Measurements from ENCODE around the gene ABCA3. TPM values are rescaled to one million over a fixed set of nuclear protein-coding genes. Genes with fewer than 3 reads are reported as not detected.

ABCA3 gene
- total RNA-seq, 1 donor from 2014 or later, result 3.1 TPM

- Mint-ChIP-seq H3K27me3 (no peaks in the 10 kb centered on the region), H3K36me3 (ENCODE audit: low read depth) (no peaks in the 10 kb centered on the region), H3K27ac (no peak overlapping the region), H3K4me1 (no peaks in the 10 kb centered on the region), H3K4me3 (no peak overlapping the region), H3K9me3 (no peaks in the 10 kb centered on the region)
- TF ChIP-seq CTCF (IDR thresholded peaks at IDR 0.05), result no peak
- CTCF ChIA-PET, result no interaction called here
- POLR2A ChIA-PET, result no interaction called here
- intact Hi-C loops (cut with micrococcal nuclease), result no loop called here
- DNase-seq (no peak), ATAC-seq (ENCODE audit: low read depth) (no peak)
Observed at GRCh38 chr16:2285731-2286191, 54.8 kb downstream of the ABCA3 start.

- Mint-ChIP-seq H3K27ac (no peak overlapping the region), H3K27me3 (no peaks in the 10 kb centered on the region), H3K36me3 (ENCODE audit: low read depth) (no peaks in the 10 kb centered on the region), H3K4me3 (no peak overlapping the region), H3K4me1 (no peaks in the 10 kb centered on the region), H3K9me3 (no peaks in the 10 kb centered on the region)
- intact Hi-C loops (cut with micrococcal nuclease), result no loop called here
- CTCF ChIA-PET, result no interaction called here
- DNase-seq (no peak), ATAC-seq (ENCODE audit: low read depth) (no peak)
- TF ChIP-seq CTCF (IDR thresholded peaks at IDR 0.05), result no peak
- POLR2A ChIA-PET, result no interaction called here
Observed at GRCh38 chr16:2284797-2285576, 55.5 kb downstream of the ABCA3 start.

- intact Hi-C loops (cut with micrococcal nuclease), result no loop called here
- Mint-ChIP-seq H3K9me3 (no peaks in the 10 kb centered on the region), H3K4me3 (no peak overlapping the region), H3K27me3 (no peaks in the 10 kb centered on the region), H3K36me3 (ENCODE audit: low read depth) (no peaks in the 10 kb centered on the region), H3K27ac (no peak overlapping the region), H3K4me1 (no peaks in the 10 kb centered on the region)
- DNase-seq (no peak), ATAC-seq (ENCODE audit: low read depth) (no peak)
- CTCF ChIA-PET, result no interaction called here
- no peak for TF ChIP-seq CTCF (IDR thresholded peaks at IDR 0.05)
- POLR2A ChIA-PET, result no interaction called here
Observed at GRCh38 chr16:2284001-2284770, 56.3 kb downstream of the ABCA3 start.

GRCh38 chr16:2282866-2283555 is 57.5 kb downstream of the ABCA3 start:
- POLR2A ChIA-PET, result no interaction called here
- no peak for ATAC-seq (ENCODE audit: low read depth)
- H3K36me3 Mint-ChIP-seq (ENCODE audit: low read depth), result no peaks in the 10 kb centered on the region

More at GRCh38 chr16:2282866-2283555, 57.5 kb downstream of the ABCA3 start:
- Mint-ChIP-seq H3K27ac (no peak overlapping the region), H3K4me1 (no peaks in the 10 kb centered on the region), H3K27me3 (no peaks in the 10 kb centered on the region), H3K4me3 (no peak overlapping the region), H3K9me3 (no peaks in the 10 kb centered on the region)
- DNase-seq, result no peak
- TF ChIP-seq CTCF (IDR thresholded peaks at IDR 0.05), result no peak
- intact Hi-C loops (cut with micrococcal nuclease), result no loop called here
- CTCF ChIA-PET, result no interaction called here

All from activated B cell treated with CpG ODN at 0.5 μM for 24 hours (primary cell).